ENCODE data around the gene CX3CL1.

GRCh38 chr16:57357330-57358085 is 14.8 kb upstream of the CX3CL1 start:
- no peak for TF ChIP-seq CTCF (IDR thresholded peaks at IDR 0.05; ENCODE audit: insufficient read depth, low read depth, low read length)
- TF ChIP-seq EZH2 (IDR thresholded peaks at IDR 0.05; ENCODE audit: insufficient read depth, low read length): no peak
